Fibroblast of gingiva (primary cell): ENCODE results near the gene NPRL2.

Experiments
- DNase-seq: peaks from one replicate; pipeline ENCODE4 v3.0.0-alpha.2; 2011; ENCODE audit warnings: low read depth

Gene NPRL2

DNA sequence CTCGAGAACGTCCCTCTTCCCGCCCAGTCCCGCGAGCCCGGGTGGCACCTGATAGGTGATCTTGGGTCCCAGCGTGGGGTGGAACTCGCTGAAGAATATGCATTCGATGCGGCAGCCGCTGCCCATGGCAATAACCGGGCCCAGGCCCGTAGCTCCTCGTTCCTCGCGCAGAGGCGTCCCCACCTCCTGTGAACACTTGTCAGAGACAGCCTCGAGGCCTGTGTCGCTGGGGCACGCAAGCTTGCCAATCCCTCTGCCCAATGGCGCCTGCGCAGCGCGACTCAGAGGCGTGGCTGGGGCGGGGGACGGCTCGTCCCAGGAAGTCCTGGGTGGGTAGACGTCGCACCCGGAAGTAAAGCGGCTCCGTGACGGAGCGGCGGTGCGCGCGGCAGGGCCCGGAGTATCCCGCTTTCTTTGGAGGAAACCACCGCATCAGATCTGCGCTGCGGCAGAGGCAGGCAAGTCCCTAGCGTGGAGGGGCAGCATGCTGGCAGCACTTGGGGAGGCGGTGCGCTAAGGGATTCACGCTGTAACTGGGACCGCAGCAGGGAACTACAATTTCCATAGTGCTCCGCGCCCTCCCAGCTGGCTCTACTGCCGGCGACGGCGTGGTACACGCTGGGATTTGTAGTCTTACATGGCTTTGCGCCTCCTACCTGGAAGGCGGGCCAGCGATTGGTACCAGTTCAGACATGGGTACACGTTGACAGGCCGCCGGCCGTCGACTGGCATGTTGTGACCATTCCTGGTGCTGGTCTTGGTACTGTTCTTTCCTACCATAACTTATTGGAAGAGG is at the start of gene NPRL2, which contains the start of gene CYB561D2:
TSS of gene NPRL2 (minus strand) at position 249 of the 796 bp plus-strand sequence. CDS start at position 126, 123 bp downstream.
TSS of gene CYB561D2 (plus strand) at position 336 of the 796 bp plus-strand sequence. CDS start 572 bp downstream, outside the sequence.
- DNase-seq: peak; percentile 92

DNA sequence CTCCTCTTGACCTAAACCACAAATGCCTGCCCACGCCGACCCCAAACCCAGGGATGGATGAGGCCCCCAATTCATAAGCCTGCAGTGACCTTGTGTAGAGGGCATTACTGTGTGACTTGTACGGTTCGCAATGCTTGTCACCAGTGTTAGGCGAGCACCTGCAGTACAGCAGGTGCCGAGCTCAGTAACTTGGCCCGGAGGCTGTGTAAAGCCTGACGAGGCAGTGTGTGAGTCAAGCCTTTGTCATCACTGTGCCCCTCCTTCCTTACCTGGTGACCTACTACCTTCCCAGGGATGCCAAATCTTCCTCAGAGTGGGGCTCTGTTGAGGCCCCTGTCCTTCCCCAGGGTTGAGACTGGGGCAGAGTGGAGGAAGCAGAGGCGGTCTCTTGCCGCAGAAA is 45.9 kb upstream of the NPRL2 start:
- no peak for DNase-seq

DNA sequence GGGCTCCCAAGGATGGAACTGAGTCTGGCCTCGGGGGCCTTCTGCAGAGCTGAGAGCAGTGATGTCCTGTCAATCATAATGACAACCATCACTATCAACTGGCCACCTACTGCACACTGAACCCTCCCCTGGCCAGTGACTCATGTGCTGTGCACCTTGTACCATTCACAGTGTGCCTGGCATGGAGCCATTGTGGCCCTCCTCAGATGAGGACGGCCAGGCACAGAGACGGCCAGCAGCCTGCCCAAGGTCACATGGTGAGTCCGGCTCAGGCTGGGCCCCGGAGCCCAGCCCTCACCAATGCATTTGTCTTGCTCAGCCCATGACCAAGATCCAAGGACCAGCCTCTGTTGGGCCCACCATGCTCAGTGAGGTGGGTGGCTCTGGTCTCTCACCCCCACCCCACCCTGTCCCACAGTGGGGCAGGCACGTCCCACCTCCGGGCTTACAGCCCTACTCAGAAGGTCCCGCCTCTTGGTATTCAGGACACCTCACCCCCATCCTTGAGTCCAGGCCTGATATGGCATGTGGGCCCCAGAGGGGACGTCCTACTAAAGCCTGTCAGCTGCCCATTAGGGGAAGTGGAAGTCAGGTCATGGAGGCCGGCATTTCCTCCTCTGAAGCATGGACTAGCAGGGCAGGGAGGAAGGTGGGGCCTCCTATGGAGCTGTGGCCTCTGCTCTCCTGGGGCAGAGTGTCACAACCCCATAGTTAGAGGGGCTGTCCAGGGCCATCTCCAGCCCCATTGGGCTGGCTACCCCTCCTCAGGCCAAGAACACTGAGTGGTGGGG is 44.7 kb upstream of the NPRL2 start:
- no peak for DNase-seq

DNA sequence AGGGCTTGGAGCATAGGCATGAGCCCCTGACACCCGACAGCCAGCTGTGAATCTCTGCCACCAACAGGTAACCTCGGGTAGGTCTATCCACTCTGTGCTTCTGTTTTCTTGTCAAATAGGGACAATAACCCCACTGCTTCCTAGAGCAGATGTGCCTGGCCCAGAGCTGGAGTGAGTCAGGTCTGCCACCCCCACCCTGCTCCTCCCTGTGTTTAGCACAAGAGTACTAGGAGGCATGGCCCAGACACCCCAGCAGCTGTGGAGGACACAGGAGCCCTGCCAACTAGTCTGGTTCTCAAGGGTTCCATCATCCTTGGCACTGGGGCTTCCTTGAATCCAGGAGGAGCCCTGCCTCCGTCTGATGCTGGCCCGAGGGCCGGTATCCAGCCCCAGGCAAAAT is 42.5 kb upstream of the NPRL2 start:
- DNase-seq: no peak

DNA sequence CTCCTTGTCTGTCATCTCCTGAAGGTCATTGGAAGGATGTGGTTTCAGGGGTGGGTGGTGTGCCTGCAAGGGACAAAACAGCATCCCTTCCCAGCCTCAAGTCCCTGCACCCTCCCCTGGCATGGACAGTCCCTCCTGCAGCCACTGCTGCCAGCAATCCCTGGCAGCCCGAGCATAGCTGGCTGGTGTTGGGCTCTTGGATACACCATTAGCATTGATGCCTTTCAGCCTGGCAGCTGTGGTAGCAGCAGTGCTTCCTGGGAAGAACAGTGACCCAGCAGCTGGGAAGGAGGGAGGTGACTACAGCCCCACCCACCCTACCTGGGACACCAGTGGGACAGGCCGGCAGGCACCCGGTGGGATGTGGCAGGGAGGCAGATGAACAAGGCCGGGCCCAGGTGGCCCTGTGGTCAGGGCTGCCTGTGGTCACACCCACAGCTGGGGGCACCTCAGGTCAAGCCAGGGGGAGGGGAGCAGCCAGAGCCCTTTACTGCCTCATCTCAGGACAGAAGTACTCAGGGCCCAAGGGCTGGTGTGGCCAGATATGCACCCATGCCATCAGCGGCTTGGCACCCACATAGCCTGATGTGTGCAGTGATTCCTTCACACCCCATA is 41.6 kb upstream of the NPRL2 start:
- no peak for DNase-seq

DNA sequence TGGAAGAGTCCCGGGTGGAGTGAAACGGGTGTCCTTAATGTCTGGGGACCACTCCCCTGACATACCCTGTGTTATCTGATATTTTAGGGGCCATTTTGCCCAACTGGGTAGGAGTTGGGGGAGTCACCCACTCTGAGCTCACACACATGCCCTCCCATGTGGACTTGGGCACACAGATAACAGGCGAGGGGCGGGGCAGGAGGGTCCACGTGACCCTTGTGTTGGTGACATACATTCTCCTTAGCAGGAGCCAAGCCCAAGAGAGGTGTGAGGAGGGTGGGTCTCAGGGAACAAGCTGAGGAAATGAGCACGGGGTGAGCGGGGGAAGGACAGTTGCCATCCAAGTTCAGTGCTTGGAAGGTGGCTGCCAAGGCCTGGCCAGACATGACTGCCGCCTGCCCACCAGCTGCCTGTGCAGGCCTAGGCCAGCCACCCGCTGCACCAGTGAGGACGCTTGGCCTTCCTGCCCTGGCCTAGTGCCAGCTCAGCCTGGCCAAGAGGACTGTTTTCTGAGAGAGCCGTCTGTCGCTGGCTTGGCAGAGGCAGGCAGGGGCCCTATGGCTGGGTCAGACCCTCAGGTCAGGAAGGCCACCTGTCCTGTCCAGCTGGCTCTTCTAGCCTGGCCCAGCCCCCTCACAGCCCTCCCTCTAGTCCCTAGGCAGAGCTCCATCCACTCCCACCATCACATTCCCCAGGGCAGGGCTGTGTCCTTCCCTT is 40.1 kb upstream of the NPRL2 start:
- DNase-seq: no peak

DNA sequence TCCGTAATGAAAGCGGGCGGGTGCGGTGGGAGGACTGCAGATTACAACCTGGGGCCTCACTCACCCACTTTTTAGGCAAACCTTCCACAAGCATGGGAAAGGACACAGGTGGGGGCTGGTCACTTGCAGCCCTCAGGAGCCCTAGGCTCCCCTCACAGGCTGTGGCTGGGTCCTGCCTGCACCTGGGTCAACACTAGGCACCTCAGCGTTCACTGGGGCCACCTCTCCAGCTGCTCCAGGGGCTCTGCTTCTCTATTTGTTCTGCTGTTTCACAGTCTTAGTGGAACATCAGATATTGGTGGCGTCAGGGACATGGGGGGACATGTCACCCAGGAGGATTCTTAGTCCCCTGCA is 38.8 kb upstream of the NPRL2 start:
- DNase-seq: no peak

DNA sequence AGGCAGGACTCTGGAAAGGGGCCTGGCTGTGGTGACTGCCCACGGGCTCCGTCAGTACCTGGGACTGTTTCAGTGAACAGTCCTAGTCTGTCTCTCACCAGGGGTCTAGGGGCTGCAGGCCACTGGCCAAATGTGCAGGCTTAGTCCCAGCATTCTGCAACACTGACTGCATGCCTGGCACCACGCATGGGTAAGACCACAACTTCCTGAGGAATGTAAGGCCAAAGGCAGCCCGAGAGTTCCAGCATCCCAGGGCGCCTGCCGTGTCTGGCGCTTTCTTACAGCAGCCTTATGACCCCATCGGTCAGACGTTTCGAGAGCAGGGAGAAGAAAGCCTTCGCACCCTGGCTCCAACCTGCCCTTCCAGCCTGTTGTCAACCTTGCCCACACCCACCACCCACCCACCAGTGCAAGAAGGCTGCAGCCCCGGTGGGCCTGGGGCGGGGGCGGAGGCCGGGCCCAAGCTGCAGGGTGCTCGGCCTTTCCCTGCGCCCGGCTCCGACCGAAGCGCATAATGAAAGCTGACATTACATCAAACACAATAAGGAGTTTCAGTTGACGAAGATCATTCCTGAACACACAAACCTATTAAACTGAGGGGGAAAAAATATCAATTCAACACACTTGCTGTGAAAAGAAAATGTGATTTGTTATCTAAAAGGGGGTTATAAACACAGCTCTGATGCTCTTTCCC is 38.3 kb upstream of the NPRL2 start:
- no peak for DNase-seq

DNA sequence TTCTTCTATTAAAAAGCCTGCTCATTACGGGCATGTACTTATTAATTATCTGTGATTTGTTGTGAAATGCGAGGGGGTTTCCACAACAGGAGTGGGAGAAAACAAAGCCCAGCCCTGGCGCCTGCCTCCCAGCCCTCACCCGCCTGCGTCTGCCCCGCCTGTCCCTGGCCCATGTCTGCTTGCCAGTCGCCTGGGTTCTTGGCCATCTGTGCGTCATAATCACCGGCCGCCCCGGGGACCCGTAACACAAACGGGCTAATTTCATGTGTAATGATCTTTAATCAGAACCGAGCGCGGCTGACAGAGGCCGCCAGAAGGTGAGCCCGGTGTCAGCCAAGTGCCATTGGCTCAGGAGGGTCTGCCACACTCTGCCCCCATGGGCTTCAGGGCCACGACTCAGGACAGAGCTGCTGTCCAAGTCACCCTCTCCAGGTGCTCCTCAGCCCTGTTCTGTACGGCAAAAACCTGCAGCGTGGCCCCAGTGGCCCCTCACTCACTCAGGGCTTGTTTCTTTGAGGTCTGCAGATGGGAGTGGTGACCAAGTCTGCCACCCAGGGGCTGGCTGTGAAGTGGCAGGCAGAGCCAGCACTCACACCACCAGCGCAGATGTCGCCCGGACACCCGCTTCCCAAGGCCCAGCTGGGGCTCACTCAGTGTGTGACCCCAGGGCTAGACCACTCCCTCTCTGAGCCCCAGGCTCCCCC is 37.6 kb upstream of the NPRL2 start:
- DNase-seq: no peak

DNA sequence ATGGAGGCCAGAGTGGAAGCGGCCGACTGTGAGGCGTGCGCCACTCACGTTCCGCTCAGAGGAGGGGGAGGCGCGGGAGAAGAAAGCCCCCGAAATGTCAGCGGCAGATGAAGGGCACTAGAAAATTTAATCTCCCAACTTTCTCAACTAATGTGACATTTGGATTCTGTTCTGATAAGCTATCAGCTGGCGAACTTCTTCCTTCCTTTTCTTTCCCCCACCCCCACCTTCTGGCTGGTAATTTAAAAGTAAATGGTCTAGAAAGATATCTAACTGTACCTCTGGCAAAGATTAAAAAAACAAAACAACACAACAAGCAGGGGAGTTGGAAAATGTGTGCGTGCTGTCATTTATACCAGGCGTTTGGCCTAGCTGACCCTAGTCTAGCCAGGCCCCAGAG is 35.2 kb upstream of the NPRL2 start:
- no peak for DNase-seq

DNA sequence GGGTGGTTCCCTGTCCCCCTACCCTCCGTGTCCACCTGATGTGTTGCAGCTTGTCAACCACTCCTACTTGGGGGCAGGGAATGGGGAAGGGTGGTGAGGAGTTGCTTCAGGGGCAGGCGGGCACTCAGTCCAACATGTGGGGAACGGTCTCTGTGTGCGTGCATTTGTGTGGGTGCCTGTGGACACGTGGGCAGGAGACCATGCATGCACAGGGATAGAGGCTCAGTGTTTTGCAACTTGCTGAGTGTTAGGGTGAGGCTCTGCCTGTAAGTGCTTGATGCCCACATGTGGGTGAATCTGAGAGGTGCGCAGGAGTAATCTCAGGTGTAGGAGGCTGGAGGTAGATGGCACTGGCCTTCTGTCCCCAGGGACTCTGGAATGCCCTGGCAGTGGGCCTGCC is 33.2 kb upstream of the NPRL2 start:
- DNase-seq: no peak

DNA sequence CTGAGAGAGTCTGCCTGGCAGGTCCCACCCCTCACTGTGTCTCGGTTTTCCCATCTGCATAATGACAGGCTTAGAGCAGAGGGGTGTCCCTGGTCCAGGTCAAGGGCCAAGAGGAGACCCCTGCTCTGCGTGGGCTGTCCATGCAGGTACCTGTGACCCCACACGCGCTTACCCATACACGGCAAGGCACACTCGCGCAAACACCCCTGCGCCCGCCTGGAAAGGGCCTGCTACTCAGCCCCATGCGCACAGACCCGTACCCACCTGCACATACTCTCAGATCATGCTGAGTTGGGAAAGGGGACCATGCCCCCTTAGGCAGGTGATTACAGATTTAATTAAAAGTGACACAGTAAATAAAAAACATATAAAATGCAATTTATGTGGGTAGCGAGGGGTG is 32.1 kb upstream of the NPRL2 start:
- no peak for DNase-seq

DNA sequence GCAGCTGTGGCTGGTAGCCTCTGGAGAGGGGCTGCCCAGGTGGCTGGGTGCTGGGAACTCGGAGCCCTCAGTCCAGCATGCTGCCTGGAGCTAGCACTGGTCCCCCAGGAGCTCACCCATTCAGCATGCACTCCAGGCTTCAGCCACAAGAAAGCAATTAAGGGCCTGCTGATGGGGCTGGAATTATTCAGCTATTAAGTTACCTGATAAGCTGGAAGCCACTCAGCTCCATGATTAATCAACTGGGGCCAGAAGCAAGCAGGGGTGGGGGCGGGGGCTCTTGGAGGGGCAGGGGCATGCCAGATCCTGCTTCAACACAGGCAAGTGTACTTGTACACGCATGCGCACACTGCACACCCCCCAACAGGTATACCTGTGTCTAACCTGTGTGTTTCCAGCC is 30.8 kb upstream of the NPRL2 start:
- no peak for DNase-seq

DNA sequence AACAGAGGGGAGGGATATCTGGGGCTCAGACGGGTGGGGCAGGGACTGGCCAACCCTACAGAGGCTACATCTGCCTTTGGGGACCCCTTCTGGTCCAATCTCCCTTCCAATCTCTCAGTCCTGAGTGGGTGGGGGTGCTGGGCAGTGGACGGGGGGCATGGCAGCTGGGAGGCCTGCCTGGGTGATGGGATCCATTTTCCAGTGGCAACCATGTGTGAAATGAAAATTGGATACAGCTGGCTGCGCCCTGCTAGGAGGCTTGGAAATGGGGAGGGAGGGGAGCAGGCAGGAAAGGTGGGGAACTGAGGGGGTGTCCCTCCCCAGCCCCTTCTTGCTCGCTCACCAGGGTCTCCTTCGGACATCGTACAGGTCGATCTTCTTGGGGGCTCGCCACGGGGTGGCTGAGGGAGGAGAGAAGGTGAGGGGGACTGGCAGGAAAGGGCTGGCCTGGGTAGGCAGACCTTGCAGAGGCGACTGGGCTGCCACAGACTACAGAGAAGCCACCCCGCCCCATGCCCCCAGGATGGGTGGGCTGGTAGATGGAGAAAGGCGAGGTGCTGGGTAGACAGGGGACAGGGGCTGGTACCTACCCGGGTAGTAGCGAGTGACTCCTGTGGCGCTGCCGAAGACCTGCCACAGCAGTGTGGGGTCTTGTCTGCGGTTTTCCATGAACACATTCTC is 30.0 kb upstream of the NPRL2 start:
- no peak for DNase-seq

DNA sequence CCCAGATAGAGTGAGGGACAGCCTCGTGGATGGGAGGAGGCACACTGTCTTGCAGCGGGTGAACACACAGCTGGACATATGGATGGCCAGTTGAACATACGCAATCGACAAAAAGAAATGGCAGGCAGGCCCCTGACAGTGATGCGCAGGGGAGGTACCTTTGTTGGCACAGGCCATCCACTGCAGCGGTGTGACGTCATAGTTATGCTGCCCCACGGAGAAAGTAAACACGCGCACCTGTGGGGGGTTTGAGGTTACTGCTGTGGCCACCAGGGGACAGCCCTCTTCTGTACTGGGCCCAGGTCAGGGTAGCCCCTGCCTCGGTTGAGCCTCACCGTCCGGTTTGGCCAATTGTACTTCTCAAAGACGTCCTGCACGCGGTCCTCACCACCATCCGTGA is 28.2 kb upstream of the NPRL2 start:
- DNase-seq: no peak

DNA sequence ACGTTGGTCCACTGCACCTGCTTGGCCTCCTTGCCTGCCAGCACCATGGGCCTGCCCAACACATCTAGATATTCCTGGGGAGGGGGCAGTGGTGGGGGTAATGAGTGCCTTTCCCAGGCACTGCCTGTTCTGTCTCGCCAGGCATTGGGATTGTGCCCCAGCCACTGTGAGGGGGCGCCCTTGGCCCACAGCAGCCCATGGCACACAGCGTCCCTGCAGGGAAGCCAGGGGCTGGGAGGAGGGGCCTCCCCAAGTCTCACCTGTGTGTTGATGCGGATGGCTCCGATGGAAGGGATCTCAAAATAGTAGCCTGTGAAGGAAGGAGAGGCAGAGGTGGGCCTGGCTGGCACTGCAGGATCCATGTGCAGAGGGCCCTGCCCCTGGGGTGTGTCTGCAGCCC is 27.4 kb upstream of the NPRL2 start:
- DNase-seq: no peak

DNA sequence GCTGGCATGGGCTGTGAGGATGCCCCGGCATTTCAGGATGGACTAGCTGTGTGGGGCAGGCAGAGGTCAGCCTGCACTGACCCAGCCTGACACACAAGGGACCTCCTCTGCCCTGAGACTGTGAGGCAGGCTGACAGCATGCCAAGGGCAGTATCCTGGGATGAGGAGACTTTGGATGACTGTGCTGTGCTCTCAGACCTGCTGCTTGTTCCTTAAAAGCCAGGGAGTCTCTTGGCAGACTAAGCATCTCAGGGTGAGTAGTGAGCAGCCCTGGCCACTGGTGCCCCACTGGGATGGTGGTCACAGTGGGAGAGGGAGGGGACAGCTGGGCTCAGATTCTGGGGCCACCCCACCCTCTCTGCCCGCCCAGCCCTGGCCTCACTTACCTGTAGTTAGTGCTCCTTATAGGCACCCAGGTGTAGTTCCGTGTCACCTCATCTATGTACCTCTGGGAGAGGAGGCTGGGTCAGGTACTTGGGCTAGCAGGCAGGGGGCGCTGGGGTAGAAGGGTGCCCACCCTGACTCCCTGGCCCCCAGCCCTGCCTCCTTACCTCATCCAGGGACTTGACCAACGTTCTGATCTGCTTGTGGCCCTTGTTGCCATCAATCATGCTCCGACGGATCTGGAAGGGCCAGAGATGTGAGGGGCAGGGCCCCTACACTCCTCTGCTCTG is 24.8 kb upstream of the NPRL2 start:
- DNase-seq: no peak

DNA sequence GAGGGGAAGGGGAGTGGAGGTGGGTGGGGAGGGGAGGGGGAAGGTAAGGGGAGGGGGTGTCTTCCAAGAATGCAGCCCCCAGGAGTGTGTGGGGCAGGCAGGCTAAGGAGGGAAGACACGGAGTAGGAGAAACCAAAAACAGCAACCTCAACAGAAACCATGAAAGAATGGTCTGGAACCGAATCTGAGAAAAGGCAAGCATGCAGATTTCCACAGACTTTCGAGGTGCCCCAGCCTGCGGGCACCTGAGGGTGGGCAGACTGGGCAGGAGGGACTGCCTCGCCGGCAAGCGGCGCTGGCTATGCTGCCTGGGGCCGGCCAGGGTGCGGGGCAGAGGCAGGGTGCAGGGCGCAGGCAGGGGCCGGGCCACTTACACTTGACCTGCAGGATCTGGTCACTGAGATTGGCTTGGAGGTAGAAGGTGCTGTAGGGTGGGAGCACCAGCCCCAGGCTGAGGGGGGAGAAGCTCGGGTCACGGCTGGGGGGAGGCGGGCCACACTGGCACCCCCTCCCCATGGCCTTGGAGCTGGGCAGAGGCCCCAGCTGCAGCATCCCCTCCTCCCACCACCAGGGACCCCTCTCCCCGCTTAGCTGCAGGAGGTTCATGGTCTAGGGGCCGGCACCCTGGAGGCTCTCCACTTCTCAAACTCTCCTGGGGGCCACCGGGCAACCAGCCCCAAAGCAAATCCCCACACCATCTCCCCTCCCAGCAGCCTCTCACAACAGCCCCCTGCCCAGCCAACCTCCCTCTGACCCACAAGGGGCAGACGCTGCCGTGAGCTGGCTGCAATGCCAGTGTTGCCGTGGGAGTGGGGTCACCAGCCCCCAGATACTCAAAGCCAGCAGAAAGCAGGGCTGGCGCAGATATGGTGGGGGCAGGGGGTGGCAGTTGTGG is 24.0 kb upstream of the NPRL2 start:
- no peak for DNase-seq
